ENCODE measurements around the gene SUFU.
"Not testable (repeated sequence)": the region's sequence is repeated elsewhere in the genome, so short reads cannot be mapped to it uniquely, and the experiment has no call there.

DNA sequence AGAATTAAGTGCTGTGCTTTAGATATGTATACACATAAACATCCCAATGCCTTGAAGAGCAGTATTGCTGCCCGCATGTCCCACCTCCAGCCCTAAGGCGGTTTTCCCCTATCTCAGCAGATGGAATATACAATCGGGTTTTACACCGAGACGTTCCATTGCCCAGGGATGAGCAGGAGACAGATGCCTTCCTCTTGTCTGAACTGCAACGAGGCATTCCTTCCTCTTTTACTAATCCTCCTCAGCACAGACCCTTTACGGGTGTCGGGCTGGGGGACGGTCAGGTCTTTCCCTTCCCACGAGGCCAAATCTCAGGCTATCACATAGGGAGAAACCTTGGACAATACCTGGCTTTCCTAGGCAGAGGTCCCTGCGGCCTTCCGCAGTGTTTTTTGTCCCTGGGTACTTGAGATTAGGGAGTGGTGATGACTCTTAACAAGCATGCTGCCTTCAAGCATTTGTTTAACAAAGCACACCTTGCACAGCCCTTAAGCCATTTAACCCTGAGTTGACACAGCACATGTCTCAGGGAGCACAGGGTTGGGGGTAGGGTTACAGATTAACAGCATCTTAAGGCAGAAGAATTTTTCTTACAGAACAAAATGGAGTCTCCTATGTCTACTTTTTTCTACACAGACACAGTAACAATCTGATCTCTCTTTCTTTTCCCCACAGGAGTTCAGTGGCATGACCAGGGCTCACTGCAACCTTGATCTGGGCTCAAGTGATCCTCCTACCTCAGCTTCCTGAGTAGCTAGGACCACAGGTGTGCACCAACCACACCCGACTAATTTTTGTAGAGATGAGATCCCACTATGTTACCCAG lies 48.9 kb upstream of the SUFU start:
- TF ChIP-seq, protein P1, sequence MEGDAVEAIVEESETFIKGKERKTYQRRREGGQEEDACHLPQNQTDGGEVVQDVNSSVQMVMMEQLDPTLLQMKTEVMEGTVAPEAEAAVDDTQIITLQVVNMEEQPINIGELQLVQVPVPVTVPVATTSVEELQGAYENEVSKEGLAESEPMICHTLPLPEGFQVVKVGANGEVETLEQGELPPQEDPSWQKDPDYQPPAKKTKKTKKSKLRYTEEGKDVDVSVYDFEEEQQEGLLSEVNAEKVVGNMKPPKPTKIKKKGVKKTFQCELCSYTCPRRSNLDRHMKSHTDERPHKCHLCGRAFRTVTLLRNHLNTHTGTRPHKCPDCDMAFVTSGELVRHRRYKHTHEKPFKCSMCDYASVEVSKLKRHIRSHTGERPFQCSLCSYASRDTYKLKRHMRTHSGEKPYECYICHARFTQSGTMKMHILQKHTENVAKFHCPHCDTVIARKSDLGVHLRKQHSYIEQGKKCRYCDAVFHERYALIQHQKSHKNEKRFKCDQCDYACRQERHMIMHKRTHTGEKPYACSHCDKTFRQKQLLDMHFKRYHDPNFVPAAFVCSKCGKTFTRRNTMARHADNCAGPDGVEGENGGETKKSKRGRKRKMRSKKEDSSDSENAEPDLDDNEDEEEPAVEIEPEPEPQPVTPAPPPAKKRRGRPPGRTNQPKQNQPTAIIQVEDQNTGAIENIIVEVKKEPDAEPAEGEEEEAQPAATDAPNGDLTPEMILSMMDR (IDR thresholded peaks at IDR 0.05; ENCODE audit: poor library complexity) = not testable (repeated sequence)
- TF ChIP-seq EZH2 (IDR thresholded peaks at IDR 0.05; ENCODE audit: borderline replicate concordance) = not testable (repeated sequence)
